ENCODE results near the gene UGT1A6.

The UGT1A6 gene

GRCh38 chr2:233772153-233772552, 79.5 kb downstream of the UGT1A6 start:
- DNase-seq, result no peak

GRCh38 chr2:233772583-233772982, 79.9 kb downstream of the UGT1A6 start:
- DNase-seq, result no peak

- DNase-seq, result no peak
These were observed 81.2 kb downstream of the UGT1A6 start for GRCh38 chr2:233773854-233774253.

- no peak for DNase-seq
These were observed 82.7 kb downstream of the UGT1A6 start for GRCh38 chr2:233775414-233775813.

- DNase-seq, result no peak
These were observed 85.3 kb downstream of the UGT1A6 start, which contains the start of gene MROH2A for GRCh38 chr2:233778030-233778429. TSS of gene MROH2A (plus strand) at chr2:233778330. CDS start at chr2:233779359, 1,029 bp downstream.

- DNase-seq, result no peak
These were observed 87.0 kb downstream of the UGT1A6 start for GRCh38 chr2:233779722-233780121.

- DNase-seq, result no peak
These were observed 88.1 kb downstream of the UGT1A6 start for GRCh38 chr2:233780771-233781170.

- no peak for DNase-seq
These were observed 96.9 kb downstream of the UGT1A6 start for GRCh38 chr2:233789554-233789953.

GRCh38 chr2:233791151-233791882, 98.6 kb downstream of the UGT1A6 start:
- DNase-seq, result no peak

- DNase-seq, result no peak
These were observed 99.2 kb downstream of the UGT1A6 start for GRCh38 chr2:233791883-233792329.

GRCh38 chr2:233792720-233793119, 100.0 kb downstream of the UGT1A6 start:
- no peak for DNase-seq

GRCh38 chr2:233793465-233794127, 100.9 kb downstream of the UGT1A6 start:
- no peak for DNase-seq

- DNase-seq, result no peak
These were observed 101.5 kb downstream of the UGT1A6 start for GRCh38 chr2:233794128-233794658.

- no peak for DNase-seq
These were observed 103.1 kb downstream of the UGT1A6 start for GRCh38 chr2:233795735-233796171.

- no peak for DNase-seq
These were observed 103.6 kb downstream of the UGT1A6 start for GRCh38 chr2:233796254-233796653.

- DNase-seq, result no peak
These were observed 105.8 kb downstream of the UGT1A6 start for GRCh38 chr2:233798335-233799086.

GRCh38 chr2:233799087-233799665, 106.5 kb downstream of the UGT1A6 start:
- no peak for DNase-seq

- DNase-seq, result no peak
These were observed 107.0 kb downstream of the UGT1A6 start for GRCh38 chr2:233799716-233800115.

GRCh38 chr2:233800208-233800607, 107.5 kb downstream of the UGT1A6 start:
- no peak for DNase-seq

GRCh38 chr2:233801357-233802131, 108.9 kb downstream of the UGT1A6 start:
- no peak for DNase-seq

GRCh38 chr2:233802132-233802815, 109.6 kb downstream of the UGT1A6 start:
- no peak for DNase-seq

Data from stimulated activated CD4-positive, alpha-beta T cell treated with anti-CD3 and anti-CD28 coated beads, Interleukin-1b, Interleukin-23, amount 100 ng/mL, for 48 hours (primary cell).